HEK293T (cell line): ENCODE data around the gene NPBWR2.

Source experiments
- CTCF ChIA-PET: fragments of 350-600 bp; formaldehyde crosslinking; extraction: SDS; loops from one replicate; lab custom pipeline; 2021; ENCODE audit warnings: antibody characterized with exemption, inconsistent platforms; lab: Yijun Ruan, JAX
- POLR2A ChIA-PET: fragments of 350-600 bp; formaldehyde crosslinking; extraction: SDS; loops from one replicate; lab custom pipeline; 2020; ENCODE audit warnings: antibody characterized with exemption, inconsistent platforms; lab: Yijun Ruan, JAX
- DNase-seq: peaks from one replicate; pipeline ENCODE4 v3.0.0; 2012; ENCODE audit warnings: mixed read lengths; ENCODE audit errors: extremely low spot score
- ARNT ChIP-seq: fragments of 450-650 bp; IDR thresholded peaks from 2 replicates; pipeline ENCODE4 v1.6.1; 2017; ENCODE audit warnings: mild to moderate bottlenecking
- BHLHE40 ChIP-seq: fragments of 450-650 bp; IDR thresholded peaks from 2 replicates; pipeline ENCODE4 v1.6.1; 2016; ENCODE audit warnings: mild to moderate bottlenecking, moderate library complexity, borderline replicate concordance
- CTBP1 ChIP-seq: fragments of 450-650 bp; IDR thresholded peaks from 2 replicates; pipeline ENCODE4 v1.6.1; 2016; ENCODE audit warnings: borderline replicate concordance
- ELF4 ChIP-seq: fragments of 450-650 bp; IDR thresholded peaks from 2 replicates; pipeline ENCODE4 v1.6.1; 2017; ENCODE audit warnings: antibody characterized with exemption
- FOXA1 ChIP-seq: fragments of 450-650 bp; IDR thresholded peaks from 2 replicates; pipeline ENCODE4 v1.6.1; 2016; ENCODE audit warnings: mild to moderate bottlenecking
- FOXK2 ChIP-seq: fragments of 450-650 bp; IDR thresholded peaks from 2 replicates; pipeline ENCODE4 v1.6.1; 2016; ENCODE audit warnings: mild to moderate bottlenecking
- FOXM1 ChIP-seq: fragments of 450-650 bp; IDR thresholded peaks from 2 replicates; pipeline ENCODE4 v1.6.1; 2017; ENCODE audit warnings: mild to moderate bottlenecking, borderline replicate concordance
- HDGF ChIP-seq: fragments of 450-650 bp; IDR thresholded peaks from 2 replicates; pipeline ENCODE4 v1.6.1; 2017; ENCODE audit warnings: antibody characterized with exemption, borderline replicate concordance
- L3MBTL2 ChIP-seq: fragments of 450-650 bp; conservative IDR thresholded peaks from 2 replicates; pipeline ENCODE4 v1.6.1; 2016; ENCODE audit warnings: mild to moderate bottlenecking
- LEF1 ChIP-seq: fragments of 450-650 bp; IDR thresholded peaks from 2 replicates; pipeline ENCODE4 v1.6.1; 2017; ENCODE audit warnings: mild to moderate bottlenecking, borderline replicate concordance
- NFRKB ChIP-seq: fragments of 450-650 bp; IDR thresholded peaks from 2 replicates; pipeline ENCODE4 v1.6.1; 2016; ENCODE audit warnings: mild to moderate bottlenecking, moderate library complexity
- SP1 ChIP-seq: fragments of 450-650 bp; IDR thresholded peaks from 2 replicates; pipeline ENCODE4 v1.6.1; 2017
- SUZ12 ChIP-seq: fragments of 450-650 bp; IDR thresholded peaks from 2 replicates; pipeline ENCODE4 v1.6.1; 2016; ENCODE audit warnings: mild to moderate bottlenecking
- TARDBP ChIP-seq: fragments of 450-650 bp; IDR thresholded peaks from 2 replicates; pipeline ENCODE4 v1.6.1; 2016
- ZNF384 ChIP-seq: fragments of 450-650 bp; IDR thresholded peaks from 2 replicates; pipeline ENCODE4 v1.6.1; 2016
- TF ChIP-seq, protein P1 (sequence below): fragments of 450-650 bp; IDR thresholded peaks from 2 replicates; pipeline ENCODE4 v1.6.1; 2016

The NPBWR2 gene

DNA sequence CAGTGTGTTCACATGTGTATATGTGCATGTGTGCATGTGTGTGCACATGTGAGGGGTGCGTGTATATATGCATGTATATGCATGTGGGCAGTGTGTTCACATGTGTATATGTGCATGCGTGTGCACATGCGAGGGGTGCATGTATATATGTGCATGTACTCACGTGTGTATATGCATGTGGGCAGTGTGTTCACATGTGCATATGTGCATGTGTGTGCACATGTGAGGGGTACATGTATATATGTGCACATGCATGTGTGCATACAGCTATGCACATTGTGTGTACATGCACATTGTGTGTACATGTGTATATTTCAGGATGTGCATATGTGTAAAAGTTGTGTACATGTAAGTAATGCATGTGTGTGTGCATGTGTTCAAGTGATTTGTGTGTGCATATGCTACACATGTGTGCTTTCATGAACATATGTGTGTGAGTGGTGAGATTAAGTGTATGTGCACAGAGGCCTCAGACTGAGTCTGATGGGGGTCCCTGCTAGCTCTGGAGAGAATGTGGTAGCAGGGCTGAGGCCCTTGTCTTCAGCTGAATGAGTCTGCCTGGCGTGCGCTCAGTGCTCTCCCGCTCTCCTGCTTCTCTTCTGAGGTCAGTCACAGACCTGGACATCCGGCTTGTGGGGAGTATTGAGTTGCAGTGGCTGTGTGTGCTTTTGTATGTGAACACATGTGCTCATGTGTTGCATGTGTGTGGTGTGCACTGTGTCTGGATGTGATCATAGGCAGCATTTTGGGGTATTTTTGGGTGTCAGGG is 37.0 kb upstream of the NPBWR2 start:
- DNase-seq: no peak
- TF ChIP-seq SP1 (no peak), FOXM1 (no peak), SUZ12 (no peak), ARNT (no peak), NFRKB (no peak), CTBP1 (no peak), FOXA1 (no peak), ELF4 (no peak)
- TF ChIP-seq, protein P1, sequence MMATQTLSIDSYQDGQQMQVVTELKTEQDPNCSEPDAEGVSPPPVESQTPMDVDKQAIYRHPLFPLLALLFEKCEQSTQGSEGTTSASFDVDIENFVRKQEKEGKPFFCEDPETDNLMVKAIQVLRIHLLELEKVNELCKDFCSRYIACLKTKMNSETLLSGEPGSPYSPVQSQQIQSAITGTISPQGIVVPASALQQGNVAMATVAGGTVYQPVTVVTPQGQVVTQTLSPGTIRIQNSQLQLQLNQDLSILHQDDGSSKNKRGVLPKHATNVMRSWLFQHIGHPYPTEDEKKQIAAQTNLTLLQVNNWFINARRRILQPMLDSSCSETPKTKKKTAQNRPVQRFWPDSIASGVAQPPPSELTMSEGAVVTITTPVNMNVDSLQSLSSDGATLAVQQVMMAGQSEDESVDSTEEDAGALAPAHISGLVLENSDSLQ: no peak
- POLR2A ChIA-PET: no interaction called here
- CTCF ChIA-PET: no interaction called here

DNA sequence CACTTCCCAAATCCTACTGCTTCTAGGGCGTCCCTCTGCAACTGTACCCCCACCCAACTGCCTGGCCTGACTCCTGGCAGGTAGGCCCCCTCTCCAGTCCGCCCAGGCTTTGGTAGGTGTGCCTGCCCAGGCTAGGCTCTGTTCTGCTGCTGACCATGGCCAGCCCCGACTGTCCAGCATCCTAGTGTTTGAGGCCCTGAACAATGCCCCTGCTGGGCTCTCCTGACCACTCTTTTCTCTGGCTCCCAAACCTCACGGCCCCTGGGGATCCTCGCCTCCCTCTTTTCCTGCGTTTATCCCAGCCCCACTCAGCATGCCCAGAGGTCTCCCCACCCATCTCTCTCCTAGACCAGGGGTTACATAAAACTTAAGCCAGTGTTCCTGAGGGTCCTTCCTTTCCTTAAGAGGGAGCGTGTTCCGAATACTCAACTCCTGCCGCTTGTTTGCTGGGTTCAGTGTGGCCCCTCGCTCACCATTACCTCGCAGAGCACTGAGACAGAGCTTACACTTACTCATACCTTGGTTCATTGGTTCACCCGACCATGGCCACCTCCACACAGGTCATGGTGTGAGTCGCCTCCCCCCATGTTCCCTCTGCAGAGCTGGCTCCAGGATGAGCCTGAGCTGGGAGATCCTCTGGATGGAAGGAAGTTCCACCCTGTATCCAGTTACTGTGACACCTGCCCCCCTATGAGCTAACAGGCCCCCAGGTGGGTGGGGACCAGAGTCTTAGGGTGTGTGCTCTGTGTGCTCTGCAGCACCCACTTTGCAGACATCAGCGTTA is 35.8 kb upstream of the NPBWR2 start:
- DNase-seq: no peak
- ChIA-PET CTCF (no interaction called here), POLR2A (no interaction called here)
- TF ChIP-seq FOXA1 (no peak), SUZ12 (no peak), ZNF384 (no peak), CTBP1 (no peak), L3MBTL2 (no peak), ELF4 (no peak), LEF1 (no peak), ARNT (no peak), SP1 (no peak), FOXM1 (no peak), FOXK2 (no peak), NFRKB (no peak), BHLHE40 (no peak), HDGF (no peak), TARDBP (no peak)
- TF ChIP-seq, protein P1: no peak

DNA sequence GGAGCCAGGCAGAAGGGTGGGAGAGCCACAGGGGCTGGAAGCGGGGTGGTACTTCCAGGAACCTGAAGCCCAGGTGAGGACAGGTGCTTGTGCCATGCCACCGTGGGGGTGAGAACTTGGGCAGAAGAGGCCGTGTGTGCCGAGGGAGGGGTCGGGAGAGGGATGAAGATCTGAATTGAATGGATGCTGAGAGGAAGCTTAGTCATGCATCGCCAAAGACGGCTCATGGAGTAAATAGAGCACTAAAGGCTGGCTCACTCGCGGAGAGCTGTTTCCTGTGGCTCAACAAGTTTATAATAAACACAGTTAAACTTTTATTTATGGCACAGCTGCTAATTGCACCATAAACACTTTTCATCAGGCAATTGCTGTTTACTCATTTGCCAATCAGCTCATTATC is 35.2 kb upstream of the NPBWR2 start:
- POLR2A ChIA-PET: no interaction called here
- no peak for TF ChIP-seq SUZ12
- TF ChIP-seq ELF4: no peak
- TF ChIP-seq FOXK2: no peak
- TF ChIP-seq FOXM1: no peak
- no peak for TF ChIP-seq LEF1
- TF ChIP-seq BHLHE40: no peak
- TF ChIP-seq L3MBTL2: no peak
- TF ChIP-seq SP1: no peak
- no peak for TF ChIP-seq ZNF384
- TF ChIP-seq, protein P1: no peak
- no peak for TF ChIP-seq FOXA1
- DNase-seq: no peak
- CTCF ChIA-PET: no interaction called here

DNA sequence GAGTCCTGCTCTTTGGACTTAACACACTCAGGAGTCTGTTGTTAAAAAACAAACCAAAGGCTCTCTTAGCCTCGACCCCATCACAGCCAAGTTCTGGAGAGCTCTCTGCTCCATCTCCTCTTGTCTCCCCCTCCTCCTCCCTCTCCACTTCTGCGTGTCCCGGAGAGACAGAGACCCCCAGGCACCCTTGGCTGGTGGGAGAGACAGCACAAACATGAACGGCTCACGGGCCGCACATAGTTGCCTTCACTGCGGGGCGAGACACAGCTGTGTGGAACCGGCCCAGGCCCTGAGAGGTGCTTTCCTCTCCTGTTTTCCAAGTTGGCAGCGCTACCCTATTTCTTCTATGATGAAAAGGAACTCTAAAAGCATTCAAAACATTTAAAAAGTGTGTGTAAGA is 33.6 kb upstream of the NPBWR2 start:
- TF ChIP-seq FOXA1 (no peak), SP1 (no peak), SUZ12 (no peak), BHLHE40 (no peak), FOXK2 (no peak), ZNF384 (no peak), CTBP1 (no peak)
- TF ChIP-seq, protein P1: no peak
- POLR2A ChIA-PET: no interaction called here
- no peak for DNase-seq
- CTCF ChIA-PET: interaction anchor here (0.8 kb wide), 1 partner anchor 21 kb away, joined by 3 read pairs; no protein-coding TSS in a partner anchor

DNA sequence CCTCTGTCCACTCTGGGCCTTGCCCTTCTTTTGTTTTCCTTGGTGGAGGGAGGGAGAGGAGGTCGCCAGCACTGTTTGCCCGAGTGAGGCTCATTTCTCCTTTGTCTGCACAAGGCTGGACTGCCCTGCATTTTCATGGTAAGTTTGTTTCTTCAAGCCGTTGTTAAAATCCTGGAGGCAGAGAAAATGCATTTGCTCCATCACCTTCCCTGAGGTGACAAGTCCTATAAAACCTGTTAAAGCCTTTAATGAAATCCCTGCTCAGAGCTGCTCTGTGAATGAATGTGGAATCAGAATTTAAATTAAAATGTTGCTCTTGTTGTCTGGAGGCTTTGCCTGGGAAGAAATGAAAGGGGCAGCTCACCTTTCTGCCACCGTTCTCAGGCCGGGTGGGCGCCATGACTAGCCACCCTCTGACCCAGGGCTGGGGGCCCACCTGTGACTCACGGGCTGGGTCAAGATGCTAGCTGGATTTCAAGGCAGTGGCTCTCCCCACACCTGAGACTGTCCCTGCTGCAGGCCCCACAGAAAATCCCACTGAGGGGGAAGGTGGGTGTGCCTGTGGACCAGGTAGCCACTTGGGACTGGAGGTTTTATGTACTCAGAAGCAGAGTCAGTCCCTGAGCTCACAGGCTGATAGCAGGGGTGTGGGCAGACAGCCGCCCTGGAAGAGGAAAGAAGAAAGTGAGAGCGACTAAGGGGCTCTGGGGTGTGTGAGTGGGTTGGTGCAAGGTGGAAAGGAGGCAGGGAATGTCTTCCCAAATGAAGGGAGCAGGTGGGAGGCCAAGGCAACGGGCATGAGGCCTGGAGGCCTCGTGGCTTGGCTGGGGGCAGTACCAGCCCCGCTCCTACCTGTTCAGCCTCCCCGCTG is 32.9 kb upstream of the NPBWR2 start:
- ChIA-PET CTCF (no interaction called here), POLR2A (no interaction called here)
- no peak for DNase-seq
- TF ChIP-seq HDGF: no peak
- TF ChIP-seq L3MBTL2: no peak
- no peak for TF ChIP-seq CTBP1
- TF ChIP-seq, protein P1: no peak
- no peak for TF ChIP-seq ZNF384
- TF ChIP-seq SP1: no peak
- no peak for TF ChIP-seq FOXA1
- no peak for TF ChIP-seq ARNT
- no peak for TF ChIP-seq NFRKB
- no peak for TF ChIP-seq BHLHE40
- no peak for TF ChIP-seq ELF4
- no peak for TF ChIP-seq FOXK2
